OCI-LY1 (cell line): ENCODE measurements around the gene CRABP1.

Experiments
- H2AFZ ChIP-seq: fragments of 200-600 bp; sonication (generic), shearing (Covaris generic); 2 replicates; pipeline ENCODE4 v1.6.0; 2014; ENCODE audit warnings: antibody characterized with exemption, mild to moderate bottlenecking, low read length
- H3F3A ChIP-seq: fragments of 200-600 bp; sonication (generic), shearing (Covaris generic); 2 replicates; pipeline ENCODE4 v1.6.0; 2014; ENCODE audit warnings: mild to moderate bottlenecking, antibody characterized with exemption, low read length, moderate library complexity; ENCODE audit not compliant: insufficient read depth
- H3K27ac ChIP-seq: fragments of 200-600 bp; sonication (generic); 2 replicates; pipeline ENCODE4 v1.5.1; 2014; ENCODE audit warnings: low read length, mixed run types, mild to moderate bottlenecking, low read depth; ENCODE audit not compliant: poor library complexity, severe bottlenecking
- H3K27me3 ChIP-seq: fragments of 200-600 bp; sonication (generic); 2 replicates; pipeline ENCODE4 v1.6.0; 2014; ENCODE audit warnings: antibody characterized with exemption, mild to moderate bottlenecking, low read length, moderate library complexity; ENCODE audit not compliant: insufficient read depth
- H3K36me3 ChIP-seq: fragments of 200-600 bp; sonication (generic); 2 replicates; pipeline ENCODE4 v1.6.1; 2014; ENCODE audit warnings: mild to moderate bottlenecking, antibody characterized with exemption, low read length, moderate library complexity, mixed read lengths; ENCODE audit not compliant: insufficient read depth
- H3K4me1 ChIP-seq: fragments of 200-600 bp; sonication (generic); 2 replicates; pipeline ENCODE4 v1.5.1; 2014; ENCODE audit warnings: mild to moderate bottlenecking, low read length, moderate library complexity; ENCODE audit not compliant: insufficient read depth, severe bottlenecking
- H3K4me2 ChIP-seq: fragments of 200-600 bp; sonication (generic), shearing (Covaris generic); 2 replicates; pipeline ENCODE4 v1.6.1; 2014; ENCODE audit warnings: low read length
- H3K4me3 ChIP-seq: fragments of 200-600 bp; sonication (generic); 2 replicates; pipeline ENCODE4 v1.5.1; 2014; ENCODE audit warnings: low read length, low read depth, mild to moderate bottlenecking, mixed read lengths; ENCODE audit not compliant: poor library complexity, severe bottlenecking
- H3K79me2 ChIP-seq: fragments of 200-600 bp; shearing (Covaris generic); 2 replicates; pipeline ENCODE4 v1.6.1; 2016; ENCODE audit warnings: mixed run types, low read length, mixed read lengths; ENCODE audit not compliant: insufficient read depth
- H3K9ac ChIP-seq: fragments of 200-600 bp; sonication (generic), shearing (Covaris generic); 2 replicates; pipeline ENCODE4 v1.6.1; 2014; ENCODE audit warnings: mild to moderate bottlenecking, low read length, mixed read lengths
- H3K9me2 ChIP-seq: fragments of 200-600 bp; sonication (generic), shearing (Covaris generic); 2 replicates; pipeline ENCODE4 v1.6.1; 2014; ENCODE audit warnings: low read depth, mild to moderate bottlenecking, low read length, mixed read lengths
- H3K9me3 ChIP-seq: fragments of 200-600 bp; shearing (Covaris generic); 2 replicates; pipeline ENCODE4 v1.6.1; 2014; ENCODE audit warnings: low read length, mixed read lengths
- H4K20me1 ChIP-seq: fragments of 200-600 bp; sonication (generic), shearing (Covaris generic); 2 replicates; pipeline ENCODE4 v1.6.0; 2016; ENCODE audit warnings: mild to moderate bottlenecking, low read length; ENCODE audit not compliant: insufficient read depth
- CTCF ChIP-seq: fragments of 200-600 bp; sonication (generic), shearing (Covaris generic); IDR thresholded peaks from 2 replicates; pipeline ENCODE4 v1.5.1; 2017; ENCODE audit warnings: mild to moderate bottlenecking, antibody characterized with exemption, low read length, moderate library complexity, mixed read lengths
- EZH2 ChIP-seq: fragments of 200-600 bp; sonication (generic), shearing (Covaris generic); IDR thresholded peaks from 2 replicates; pipeline ENCODE4 v1.8.0; 2017; ENCODE audit warnings: borderline replicate concordance, mixed run types, mild to moderate bottlenecking, antibody characterized with exemption, low read length, moderate library complexity, mixed read lengths

The CRABP1 gene

DNA sequence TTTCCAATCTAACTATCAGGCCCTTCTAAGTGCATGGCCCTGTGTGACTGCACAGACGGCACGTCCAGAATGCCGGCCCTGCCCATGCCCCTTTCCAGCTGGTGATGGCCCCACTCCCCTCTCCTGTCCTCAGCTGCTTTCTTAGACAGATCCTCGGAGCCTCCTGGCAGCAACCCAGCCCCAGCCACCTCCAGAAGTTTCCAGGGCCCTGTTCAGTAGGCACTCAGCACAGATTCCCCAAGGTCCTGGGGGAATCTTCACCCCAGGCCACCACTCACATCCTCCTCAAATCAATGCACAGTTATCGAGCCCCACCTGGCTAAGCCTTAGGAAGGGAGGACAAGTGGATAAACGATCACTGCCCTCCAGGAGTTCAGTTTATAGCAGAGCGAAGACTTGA lies 1.4 kb upstream of the CRABP1 start:
- Histone ChIP-seq H3K4me1 (no peaks in the 10 kb centered on the region), H3K36me3 (no peaks in the 10 kb centered on the region), H3K4me3 (no peak overlapping the region), H3K27ac (no peak overlapping the region), H3K4me2 (no peak overlapping the region), H3K9ac (no peak overlapping the region), H3K9me3 (no peaks in the 10 kb centered on the region), H3K79me2 (no peaks in the 10 kb centered on the region), H3F3A (no peaks in the 10 kb centered on the region), H2AFZ (no peak overlapping the region), H3K9me2 (no peaks in the 10 kb centered on the region), H4K20me1 (no peaks in the 10 kb centered on the region), H3K27me3 (peaks cover 5% of the 10 kb centered on the region; the same call in 1 of the 2 replicates)
- TF ChIP-seq EZH2 (no peak), CTCF (no peak)

DNA sequence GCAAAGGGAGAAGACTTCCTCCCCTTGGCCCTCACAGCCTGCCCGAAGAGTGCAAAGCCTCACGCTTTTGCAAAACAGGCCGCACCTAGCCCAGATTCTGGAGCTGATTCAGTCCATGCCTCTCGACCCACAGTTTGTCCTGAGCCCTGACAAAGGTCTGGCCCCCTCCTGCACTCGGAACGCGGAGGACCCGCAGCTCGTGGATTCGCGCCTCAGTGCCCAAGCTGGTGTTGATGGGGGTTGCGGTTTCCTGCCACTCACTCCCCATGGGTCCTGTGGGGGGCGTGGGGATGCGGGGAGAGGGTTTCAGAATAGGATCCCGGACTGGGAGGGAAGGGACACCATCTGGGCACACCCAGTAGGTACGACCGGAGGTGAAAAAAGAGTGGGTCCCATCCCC lies 594 bp upstream of the CRABP1 start:
- Histone ChIP-seq H3K9me2 (no peaks in the 10 kb centered on the region), H3K36me3 (no peaks in the 10 kb centered on the region), H2AFZ (no peak overlapping the region), H3K9ac (no peak overlapping the region), H3F3A (no peaks in the 10 kb centered on the region), H3K27ac (no peak overlapping the region), H4K20me1 (no peaks in the 10 kb centered on the region), H3K4me2 (no peak overlapping the region), H3K27me3 (peaks cover 5% of the 10 kb centered on the region; the same call in 1 of the 2 replicates), H3K4me1 (no peaks in the 10 kb centered on the region), H3K79me2 (no peaks in the 10 kb centered on the region), H3K4me3 (no peak overlapping the region), H3K9me3 (no peaks in the 10 kb centered on the region)
- TF ChIP-seq EZH2 (no peak), CTCF (no peak)

- Histone ChIP-seq H3K36me3 (no peaks in the 10 kb centered on the region), H3K9ac (no peak overlapping the region), H3F3A (no peaks in the 10 kb centered on the region), H3K4me1 (no peaks in the 10 kb centered on the region), H3K79me2 (no peaks in the 10 kb centered on the region), H3K4me3 (no peak overlapping the region), H3K4me2 (no peak overlapping the region), H2AFZ (no peak overlapping the region), H3K9me2 (no peaks in the 10 kb centered on the region), H4K20me1 (no peaks in the 10 kb centered on the region), H3K27me3 (no peaks in the 10 kb centered on the region), H3K9me3 (no peaks in the 10 kb centered on the region), H3K27ac (no peak overlapping the region)
- no peak for TF ChIP-seq EZH2
- TF ChIP-seq CTCF, result no peak
These were observed 1.2 kb downstream of the CRABP1 start for GRCh38 chr15:78341057-78341987.
